Measurements from ENCODE around the gene CA10.

- TF ChIP-seq, protein P1, sequence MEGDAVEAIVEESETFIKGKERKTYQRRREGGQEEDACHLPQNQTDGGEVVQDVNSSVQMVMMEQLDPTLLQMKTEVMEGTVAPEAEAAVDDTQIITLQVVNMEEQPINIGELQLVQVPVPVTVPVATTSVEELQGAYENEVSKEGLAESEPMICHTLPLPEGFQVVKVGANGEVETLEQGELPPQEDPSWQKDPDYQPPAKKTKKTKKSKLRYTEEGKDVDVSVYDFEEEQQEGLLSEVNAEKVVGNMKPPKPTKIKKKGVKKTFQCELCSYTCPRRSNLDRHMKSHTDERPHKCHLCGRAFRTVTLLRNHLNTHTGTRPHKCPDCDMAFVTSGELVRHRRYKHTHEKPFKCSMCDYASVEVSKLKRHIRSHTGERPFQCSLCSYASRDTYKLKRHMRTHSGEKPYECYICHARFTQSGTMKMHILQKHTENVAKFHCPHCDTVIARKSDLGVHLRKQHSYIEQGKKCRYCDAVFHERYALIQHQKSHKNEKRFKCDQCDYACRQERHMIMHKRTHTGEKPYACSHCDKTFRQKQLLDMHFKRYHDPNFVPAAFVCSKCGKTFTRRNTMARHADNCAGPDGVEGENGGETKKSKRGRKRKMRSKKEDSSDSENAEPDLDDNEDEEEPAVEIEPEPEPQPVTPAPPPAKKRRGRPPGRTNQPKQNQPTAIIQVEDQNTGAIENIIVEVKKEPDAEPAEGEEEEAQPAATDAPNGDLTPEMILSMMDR (IDR thresholded peaks at IDR 0.05): no peak
- TF ChIP-seq POLR2AphosphoS5 (IDR thresholded peaks at IDR 0.05) (no peak), EP300 (IDR thresholded peaks at IDR 0.05) (no peak), POLR2A (IDR thresholded peaks at IDR 0.05) (no peak)
Observed at GRCh38 chr17:52178012-52178411, 19.5 kb upstream of the CA10 start.

All from gastroesophageal sphincter (tissue), 3 donors.